ENCODE results near the gene KLB. TPM values are rescaled to one million over a fixed set of nuclear protein-coding genes. Genes with fewer than 3 reads are reported as not detected.

The KLB gene
- total RNA-seq, 1 experiment from 2014 or later = not detected

- no TSS peak for BruUV-seq (replicated peaks)
- ChIA-PET POLR2A (interaction anchor here (0.7 kb wide), 1 partner anchor 261 kb away, joined by 3 read pairs; no protein-coding TSS in a partner anchor), CTCF (interaction anchor here (0.7 kb wide), 1 partner anchor 904 kb away, joined by 3 read pairs; no protein-coding TSS in a partner anchor)
These were observed 20.0 kb downstream of the KLB start for GRCh38 chr4:39426728-39427127.

GRCh38 chr4:39427520-39428114 lies 20.9 kb downstream of the KLB start:
- intact Hi-C loops (cut with micrococcal nuclease) = no loop called here
- CTCF ChIA-PET = interaction anchor here (0.7 kb wide), 2 partner anchors 9 to 903 kb away, joined by 3 to 4 read pairs; no protein-coding TSS in a partner anchor

More at GRCh38 chr4:39426728-39427127, 20.0 kb downstream of the KLB start:
- no peak for TF ChIP-seq CTCF (IDR thresholded peaks at IDR 0.05; ENCODE audit: unreplicated experiment)
- no peaks in the 10 kb centered on the region for H3K4me1 Mint-ChIP-seq (ENCODE audit: insufficient read depth, unreplicated experiment)
- H3K27ac Mint-ChIP-seq (ENCODE audit: low read depth, unreplicated experiment) = no peak overlapping the region
- H3K9me3 Mint-ChIP-seq (ENCODE audit: unreplicated experiment) = no peaks in the 10 kb centered on the region
- no peak for DNase-seq (ENCODE audit: unreplicated experiment)
- H3K36me3 Mint-ChIP-seq (ENCODE audit: insufficient read depth, unreplicated experiment) = no peaks in the 10 kb centered on the region
- no peak overlapping the region for H3K4me3 Mint-ChIP-seq (ENCODE audit: unreplicated experiment)
- no peaks in the 10 kb centered on the region for H3K27me3 Mint-ChIP-seq (ENCODE audit: insufficient read depth, unreplicated experiment)
- intact Hi-C loops (cut with micrococcal nuclease) = no loop called here

GRCh38 chr4:39429476-39430334 lies 23.0 kb downstream of the KLB start:
- POLR2A ChIA-PET = no interaction called here
- no peak for TF ChIP-seq CTCF (IDR thresholded peaks at IDR 0.05; ENCODE audit: unreplicated experiment)
- intact Hi-C loops (cut with micrococcal nuclease) = loop anchor here (10.0 kb wide), 1 partner anchor 675 kb away; no protein-coding TSS in a partner anchor
- Mint-ChIP-seq H3K4me3 (ENCODE audit: unreplicated experiment) (no peak overlapping the region), H3K27ac (ENCODE audit: low read depth, unreplicated experiment) (no peak overlapping the region), H3K27me3 (ENCODE audit: insufficient read depth, unreplicated experiment) (no peaks in the 10 kb centered on the region), H3K9me3 (ENCODE audit: unreplicated experiment) (no peaks in the 10 kb centered on the region), H3K4me1 (ENCODE audit: insufficient read depth, unreplicated experiment) (no peaks in the 10 kb centered on the region), H3K36me3 (ENCODE audit: insufficient read depth, unreplicated experiment) (no peaks in the 10 kb centered on the region)
- no peak for DNase-seq (ENCODE audit: unreplicated experiment)
- CTCF ChIA-PET = interaction anchor here (0.6 kb wide), 2 partner anchors 10 to 173 kb away, joined by 3 to 6 read pairs; no protein-coding TSS in a partner anchor
- no TSS peak for BruUV-seq (replicated peaks)

More at GRCh38 chr4:39427520-39428114, 20.9 kb downstream of the KLB start:
- POLR2A ChIA-PET = interaction anchor here (0.6 to 1.6 kb wide), 6 partner anchors 8 to 262 kb away, joined by 3 to 10 read pairs (median 3); partner anchors contain the start of genes LIAS and RPL9
- DNase-seq (ENCODE audit: unreplicated experiment) = no peak
- no peak for TF ChIP-seq CTCF (IDR thresholded peaks at IDR 0.05; ENCODE audit: unreplicated experiment)
- no peaks in the 10 kb centered on the region for H3K4me1 Mint-ChIP-seq (ENCODE audit: insufficient read depth, unreplicated experiment)
- no TSS peak for BruUV-seq (replicated peaks)
- no peaks in the 10 kb centered on the region for H3K36me3 Mint-ChIP-seq (ENCODE audit: insufficient read depth, unreplicated experiment)
- no peak overlapping the region for H3K27ac Mint-ChIP-seq (ENCODE audit: low read depth, unreplicated experiment)
- no peaks in the 10 kb centered on the region for H3K9me3 Mint-ChIP-seq (ENCODE audit: unreplicated experiment)
- H3K27me3 Mint-ChIP-seq (ENCODE audit: insufficient read depth, unreplicated experiment) = no peaks in the 10 kb centered on the region
- no peak overlapping the region for H3K4me3 Mint-ChIP-seq (ENCODE audit: unreplicated experiment)

All from MCF 10A (cell line).